Thyroid gland (tissue), 4 donors: ENCODE data around the gene COL23A1.

Source experiments
- CTCF ChIP-seq, 6 experiments: fragments of 200-600 bp in 3 of 6; fragments of 450-650 bp in 3 of 6; sonication (generic) in 3 of 6; IDR thresholded peaks; one replicate each; pipeline ENCODE4 v1.5.1; 2016 to 2019; ENCODE audit warnings: antibody characterized with exemption in 6 of 6, mild to moderate bottlenecking in 2 of 6, inconsistent platforms in 1 of 6, moderate library complexity in 1 of 6
- POLR2A ChIP-seq, 2 donors: fragments of 450-650 bp; IDR thresholded peaks; one replicate each; pipeline ENCODE4 v1.6.1; 2017; ENCODE audit warnings: antibody characterized with exemption in 2 of 2, mild to moderate bottlenecking in 2 of 2, moderate library complexity in 1 of 2

- TF ChIP-seq CTCF (IDR thresholded peaks at IDR 0.05) (no peak), POLR2A (IDR thresholded peaks at IDR 0.05) (no peak)
Measured at GRCh38 chr5:178356431-178356872, 233.7 kb downstream of the COL23A1 start.
